Retinal pigment epithelial cell (primary cell): ENCODE data around the gene RNF169.
A peak's percentile ranks its signal among the peaks of the same experiment; 100 is the strongest.

Source experiments
- DNase-seq: peaks from one replicate; pipeline ENCODE4 v3.0.0-alpha.2; 2010; ENCODE audit warnings: low read depth
- H3K4me3 ChIP-seq: 2 replicates; pipeline ENCODE4 v1.5.1; 2011; ENCODE audit warnings: mild to moderate bottlenecking, low read length, control low read depth, moderate library complexity
- CTCF ChIP-seq: conservative IDR thresholded peaks from 2 replicates; pipeline ENCODE4 v1.5.1; 2011; ENCODE audit warnings: low read depth, low read length, control low read depth, inconsistent platforms

Gene RNF169

GRCh38 chr11:74730571-74731260 lies 17.9 kb upstream of the RNF169 start:
- DNase-seq: no peak
- no peak overlapping the region for H3K4me3 ChIP-seq
- TF ChIP-seq CTCF: no peak

GRCh38 chr11:74731301-74732094 lies 17.2 kb upstream of the RNF169 start, which contains the start of gene CHRDL2:
TSS of gene CHRDL2 (minus strand) at chr11:74731426. CDS start at chr11:74730888, 538 bp downstream.
- no peak for DNase-seq
- peak within 1 kb of the TSS; percentile 26 for H3K4me3 ChIP-seq
- no peak for TF ChIP-seq CTCF

- no peak for TF ChIP-seq CTCF
- DNase-seq: no peak
- H3K4me3 ChIP-seq: no peak overlapping the region
Observed at GRCh38 chr11:74734559-74734925, 14.1 kb upstream of the RNF169 start.

- no peak for DNase-seq
- H3K4me3 ChIP-seq: no peak overlapping the region
- no peak for TF ChIP-seq CTCF
Observed at GRCh38 chr11:74735365-74735928, 13.2 kb upstream of the RNF169 start.

GRCh38 chr11:74736031-74736430 lies 12.6 kb upstream of the RNF169 start:
- no peak overlapping the region for H3K4me3 ChIP-seq
- DNase-seq: no peak
- no peak for TF ChIP-seq CTCF

- H3K4me3 ChIP-seq: no peak overlapping the region
- no peak for DNase-seq
- peak; percentile 90 for TF ChIP-seq CTCF
Observed at GRCh38 chr11:74739546-74740270, 8.9 kb upstream of the RNF169 start.
